Posterior cingulate gyrus (tissue), 11 donors: ENCODE measurements around the gene MFF.
"Not testable (repeated sequence)": the region's sequence is repeated elsewhere in the genome, so short reads cannot be mapped to it uniquely, and the experiment has no call there.

ENCODE experiments used
- DNase-seq, 10 donors: peaks; one replicate each; pipeline versions ENCODE4 v3.0.0 to v3.0.0-alpha.2; 2020 to 2021; ENCODE audit warnings: mixed read lengths in 3 of 10
- intact Hi-C: fragments of 100-400 bp; cut with DNase I; formaldehyde crosslinking; loops from one replicate; pipeline ENCODE4 v1.15.1; 2023

MFF gene

GRCh38 chr2:227326783-227327182, 1.7 kb downstream of the MFF start:
- intact Hi-C loops = loop anchor here (5.0 to 10.0 kb wide), 3 partner anchors 66 to 192 kb away; partner anchors contain the start of gene AGFG1

GRCh38 chr2:227335713-227336112, 10.7 kb downstream of the MFF start:
- intact Hi-C loops = no loop called here
- no peak for DNase-seq

More at GRCh38 chr2:227326783-227327182, 1.7 kb downstream of the MFF start:
- DNase-seq = no peak

- DNase-seq = no peak
- intact Hi-C loops = no loop called here
Observed at GRCh38 chr2:227337442-227337841, 12.4 kb downstream of the MFF start.

GRCh38 chr2:227339098-227339599, 14.1 kb downstream of the MFF start:
- intact Hi-C loops = no loop called here
- no peak for DNase-seq

GRCh38 chr2:227340106-227340505, 15.1 kb downstream of the MFF start:
- no peak for DNase-seq
- intact Hi-C loops = no loop called here

- intact Hi-C loops = no loop called here
Observed at GRCh38 chr2:227341553-227341952, 16.5 kb downstream of the MFF start.

GRCh38 chr2:227344231-227344630, 19.2 kb downstream of the MFF start:
- DNase-seq = no peak
- intact Hi-C loops = no loop called here

More at GRCh38 chr2:227341553-227341952, 16.5 kb downstream of the MFF start:
- DNase-seq = no peak

GRCh38 chr2:227347117-227347516, 22.1 kb downstream of the MFF start:
- no peak for DNase-seq
- intact Hi-C loops = no loop called here

GRCh38 chr2:227348324-227348723, 23.3 kb downstream of the MFF start:
- no peak for DNase-seq
- intact Hi-C loops = no loop called here

- DNase-seq = no peak
- intact Hi-C loops = no loop called here
Observed at GRCh38 chr2:227349989-227350612, 25.1 kb downstream of the MFF start.

GRCh38 chr2:227351639-227352038, 26.6 kb downstream of the MFF start:
- intact Hi-C loops = no loop called here
- no peak for DNase-seq

- no peak for DNase-seq
- intact Hi-C loops = no loop called here
Observed at GRCh38 chr2:227360351-227360750, 35.3 kb downstream of the MFF start.

GRCh38 chr2:227363756-227364155, 38.7 kb downstream of the MFF start:
- intact Hi-C loops = no loop called here
- no peak for DNase-seq

GRCh38 chr2:227364585-227365263, 39.7 kb downstream of the MFF start:
- intact Hi-C loops = not testable (repeated sequence)
- peak in 1 of 10 donors; percentile 18 for DNase-seq

- intact Hi-C loops = no loop called here
- no peak for DNase-seq
Observed at GRCh38 chr2:227365833-227366232, 40.8 kb downstream of the MFF start.

GRCh38 chr2:227366769-227367426, 41.8 kb downstream of the MFF start:
- DNase-seq = no peak
- intact Hi-C loops = no loop called here

- no peak for DNase-seq
- intact Hi-C loops = no loop called here
Observed at GRCh38 chr2:227367427-227367795, 42.4 kb downstream of the MFF start.

- intact Hi-C loops = no loop called here
- DNase-seq = no peak
Observed at GRCh38 chr2:227368574-227368973, 43.5 kb downstream of the MFF start.

GRCh38 chr2:227370092-227370491, 45.0 kb downstream of the MFF start:
- intact Hi-C loops = no loop called here
- DNase-seq = no peak

- intact Hi-C loops = no loop called here
- no peak for DNase-seq
Observed at GRCh38 chr2:227370791-227371312, 45.8 kb downstream of the MFF start.

- DNase-seq = no peak
- intact Hi-C loops = no loop called here
Observed at GRCh38 chr2:227373389-227373788, 48.3 kb downstream of the MFF start.
